ENCODE data around the gene NUAK2. TPM values are rescaled to one million over a fixed set of nuclear protein-coding genes. Genes with fewer than 3 reads are reported as not detected.

Gene NUAK2
- total RNA-seq, 4 donors from 2014 or later, result 22.0 to 40.0 (median 30.9) TPM

- TF ChIP-seq POLR2A (IDR thresholded peaks at IDR 0.05), result peak; percentile 21 to 52
- TF ChIP-seq CTCF (IDR thresholded peaks at IDR 0.05), result peak in 2 of 6 experiments; percentile 10 to 18
- peaks cover 22 to 75% (median 44%) of the 10 kb centered on the region in 4 donors for H3K4me1 ChIP-seq
- no peaks in the 10 kb centered on the region for H3K36me3 ChIP-seq
- H3K4me3 ChIP-seq, result peak overlapping the region in 2 of 4 donors; percentile 85 to 92
- no peaks in the 10 kb centered on the region for H3K27me3 ChIP-seq
- H3K9me3 ChIP-seq, result no peaks in the 10 kb centered on the region
- H3K27ac ChIP-seq, result peak overlapping the region; percentile 70 to 92 (median 83)
- peak in 2 of 3 donors; percentile 91 to 95 for DNase-seq
Measured at GRCh38 chr1:205317311-205317917, 4.1 kb downstream of the NUAK2 start.

GRCh38 chr1:205316161-205316566, 5.4 kb downstream of the NUAK2 start:
- DNase-seq, result no peak
- Histone ChIP-seq H3K27me3 (no peaks in the 10 kb centered on the region), H3K36me3 (peaks cover 0 to 9% (median 0%) of the 10 kb centered on the region in 3 donors), H3K4me3 (no peak overlapping the region), H3K4me1 (peaks cover 22 to 87% (median 51%) of the 10 kb centered on the region in 4 donors), H3K27ac (peak overlapping the region; percentile 70 to 92 (median 81)), H3K9me3 (no peaks in the 10 kb centered on the region)
- TF ChIP-seq POLR2A (IDR thresholded peaks at IDR 0.05) (no peak), CTCF (IDR thresholded peaks at IDR 0.05) (no peak)

GRCh38 chr1:205315008-205315618, 6.4 kb downstream of the NUAK2 start:
- Histone ChIP-seq H3K27me3 (no peaks in the 10 kb centered on the region), H3K27ac (peak overlapping the region; percentile 70 to 92 (median 81)), H3K9me3 (no peaks in the 10 kb centered on the region), H3K36me3 (peaks cover 0 to 19% (median 0%) of the 10 kb centered on the region in 3 donors), H3K4me3 (peak overlapping the region in 1 of 4 donors; percentile 23), H3K4me1 (peaks cover 22 to 96% (median 51%) of the 10 kb centered on the region in 4 donors)
- TF ChIP-seq POLR2A (IDR thresholded peaks at IDR 0.05), result no peak
- DNase-seq, result no peak

GRCh38 chr1:205313563-205314308, 7.8 kb downstream of the NUAK2 start:
- Histone ChIP-seq H3K4me1 (peaks cover 22 to 98% (median 50%) of the 10 kb centered on the region in 4 donors), H3K27me3 (no peaks in the 10 kb centered on the region), H3K9me3 (no peaks in the 10 kb centered on the region), H3K36me3 (peaks cover 0 to 32% (median 0%) of the 10 kb centered on the region in 3 donors), H3K27ac (peak overlapping the region; percentile 70 to 92 (median 78)), H3K4me3 (peak overlapping the region in 3 of 4 donors; percentile 4 to 18 (median 13))
- TF ChIP-seq CTCF (IDR thresholded peaks at IDR 0.05), result no peak
- no peak for TF ChIP-seq POLR2A (IDR thresholded peaks at IDR 0.05)
- DNase-seq, result peak in 2 of 3 donors; percentile 67 to 68

- Histone ChIP-seq H3K9me3 (no peaks in the 10 kb centered on the region), H3K4me3 (peak overlapping the region in 3 of 4 donors; percentile 4 to 18 (median 13)), H3K27ac (peak overlapping the region; percentile 70 to 92 (median 78)), H3K27me3 (no peaks in the 10 kb centered on the region), H3K36me3 (peaks cover 0 to 39% (median 0%) of the 10 kb centered on the region in 3 donors), H3K4me1 (peaks cover 19 to 98% (median 48%) of the 10 kb centered on the region in 4 donors)
- DNase-seq, result no peak
- TF ChIP-seq CTCF (IDR thresholded peaks at IDR 0.05) (no peak), POLR2A (IDR thresholded peaks at IDR 0.05) (no peak)
Measured at GRCh38 chr1:205312866-205313562, 8.5 kb downstream of the NUAK2 start.
